ENCODE results near the gene ROR2.

The ROR2 gene

DNA sequence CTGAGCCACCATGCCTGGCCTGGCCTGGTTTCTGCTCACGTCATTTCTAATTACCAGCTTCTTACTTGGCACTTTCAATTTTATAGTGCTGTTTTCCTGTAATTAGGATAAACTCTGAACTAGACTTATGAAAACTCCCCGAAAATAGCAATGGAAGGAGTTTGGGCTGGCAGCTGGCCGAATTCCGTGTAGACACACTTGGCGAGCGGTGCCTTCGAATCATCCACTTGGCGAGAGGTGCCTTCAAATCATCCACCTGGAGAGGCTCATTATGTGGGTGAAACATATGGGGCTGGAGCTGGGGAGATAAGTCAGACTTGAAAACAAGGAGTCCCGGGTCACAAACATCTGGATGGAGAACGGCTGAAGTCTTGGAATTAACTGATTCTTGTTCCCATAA, 203.7 kb downstream of the ROR2 start:
- DNase-seq (ENCODE audit: extremely low read depth, low read depth), result no peak

DNA sequence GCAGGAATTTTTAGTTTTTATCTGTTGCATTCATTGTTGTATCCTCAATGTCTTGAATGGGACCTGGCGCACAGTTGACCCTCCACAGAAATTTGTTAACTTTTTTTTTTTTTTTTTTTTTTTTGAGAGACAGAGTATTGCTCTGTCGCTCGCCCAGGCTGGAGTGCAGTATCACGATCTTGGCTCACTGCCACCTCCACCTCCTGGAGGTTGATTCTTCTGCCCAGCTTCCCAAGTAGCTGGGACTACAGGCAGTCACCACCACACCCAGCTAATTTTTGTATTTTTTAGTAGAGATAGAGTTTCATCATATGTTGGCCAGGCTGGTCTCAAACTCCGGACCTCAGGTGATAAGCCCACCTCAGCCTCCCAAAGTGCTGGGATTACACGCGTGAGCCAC, 205.9 kb downstream of the ROR2 start:
- TF ChIP-seq CTCF (IDR thresholded peaks at IDR 0.05; ENCODE audit: low read depth, low read length), result no peak
- DNase-seq (ENCODE audit: extremely low read depth, low read depth), result no peak

More for the DNA sequence above, 203.7 kb downstream of the ROR2 start:
- no peak for TF ChIP-seq CTCF (IDR thresholded peaks at IDR 0.05; ENCODE audit: low read depth, low read length)

- no peak for TF ChIP-seq CTCF (IDR thresholded peaks at IDR 0.05; ENCODE audit: low read depth, low read length)
- no peak for DNase-seq (ENCODE audit: extremely low read depth, low read depth)
Observed at GRCh38 chr9:91741522-91741921, 208.5 kb downstream of the ROR2 start.

GRCh38 chr9:91740701-91741100, 209.3 kb downstream of the ROR2 start:
- DNase-seq (ENCODE audit: extremely low read depth, low read depth), result no peak
- TF ChIP-seq CTCF (IDR thresholded peaks at IDR 0.05; ENCODE audit: low read depth, low read length), result peak; percentile 56

DNA sequence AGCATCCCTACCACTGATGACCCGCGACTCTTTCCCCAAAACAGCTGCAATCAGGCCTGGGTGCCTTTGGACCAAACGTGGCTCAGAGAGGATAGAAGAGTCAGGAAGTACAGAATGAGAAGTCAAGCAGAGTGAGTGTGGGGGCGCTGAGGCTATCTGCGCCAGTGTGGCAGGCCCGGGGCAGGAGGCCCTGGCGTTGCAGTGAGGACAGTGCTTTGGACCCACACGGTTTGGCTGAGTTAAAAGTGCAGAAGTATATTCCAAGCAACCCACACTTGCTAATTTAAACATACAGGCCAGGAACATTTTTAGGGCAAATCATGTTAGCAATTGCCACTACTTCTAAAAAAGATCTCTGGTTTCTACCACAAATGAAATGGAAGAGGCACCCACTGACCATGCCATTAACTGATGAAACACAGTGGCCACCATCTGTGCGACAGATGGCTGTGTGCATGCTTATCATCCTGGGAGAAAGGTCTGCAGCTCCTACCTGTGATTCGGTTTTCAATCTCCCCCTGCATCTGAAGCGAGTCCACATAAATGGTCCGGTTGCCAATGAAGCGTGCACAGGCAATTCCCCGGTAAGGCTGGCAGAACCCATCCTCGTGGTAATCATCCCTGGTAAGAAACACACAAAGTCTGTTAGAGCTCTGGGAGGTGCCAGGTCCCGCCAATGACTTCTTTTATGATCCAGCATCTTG, 213.0 kb downstream of the ROR2 start:
- DNase-seq (ENCODE audit: extremely low read depth, low read depth), result no peak
- TF ChIP-seq CTCF (IDR thresholded peaks at IDR 0.05; ENCODE audit: low read depth, low read length), result no peak

DNA sequence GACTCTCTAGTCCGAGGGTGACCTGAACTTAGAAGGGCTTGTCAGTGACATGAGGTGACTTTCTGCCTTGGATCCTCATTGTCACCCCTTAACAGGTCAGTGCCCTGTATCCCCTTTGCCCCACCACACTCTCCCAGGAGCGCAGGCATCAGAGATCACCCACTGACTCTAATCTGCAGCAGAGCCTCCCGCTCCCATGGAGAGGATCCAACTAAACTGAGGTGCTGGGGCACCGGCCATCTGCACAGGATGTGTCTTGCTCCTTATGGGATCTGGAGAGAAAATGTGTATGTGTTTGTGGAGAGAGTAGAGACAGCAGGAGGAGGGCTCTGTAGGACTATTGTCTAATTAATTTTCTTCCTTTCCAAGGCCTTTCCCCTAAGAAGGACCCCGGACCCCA, 213.7 kb downstream of the ROR2 start:
- TF ChIP-seq CTCF (IDR thresholded peaks at IDR 0.05; ENCODE audit: low read depth, low read length), result no peak
- no peak for DNase-seq (ENCODE audit: extremely low read depth, low read depth)

GRCh38 chr9:91735049-91735448, 215.0 kb downstream of the ROR2 start:
- DNase-seq (ENCODE audit: extremely low read depth, low read depth), result no peak
- TF ChIP-seq CTCF (IDR thresholded peaks at IDR 0.05; ENCODE audit: low read depth, low read length), result no peak

Data from AG09319 (cell line).